Rectal smooth muscle tissue (tissue), 1 donor: ENCODE data around the gene QSOX2.
"Not testable (repeated sequence)": the region's sequence is repeated elsewhere in the genome, so short reads cannot be mapped to it uniquely, and the experiment has no call there.

Experiments
- H3K27ac ChIP-seq: one replicate; pipeline ENCODE4 v1.7.0; 2013; ENCODE audit warnings: low read depth, low read length, inconsistent platforms
- H3K27me3 ChIP-seq: one replicate; pipeline ENCODE4 v1.7.0; 2013; ENCODE audit warnings: low read length; ENCODE audit not compliant: control insufficient read depth, insufficient read depth
- H3K36me3 ChIP-seq: one replicate; pipeline ENCODE4 v1.7.0; 2013; ENCODE audit warnings: low read length; ENCODE audit not compliant: control insufficient read depth, insufficient read depth
- H3K4me1 ChIP-seq: one replicate; pipeline ENCODE4 v1.7.0; 2013; ENCODE audit warnings: low read length; ENCODE audit not compliant: control insufficient read depth, insufficient read depth
- H3K4me3 ChIP-seq: one replicate; pipeline ENCODE4 v1.7.0; 2013; ENCODE audit warnings: low read length
- H3K9ac ChIP-seq: one replicate; pipeline ENCODE4 v1.7.0; 2013; ENCODE audit warnings: low read length

QSOX2 gene

DNA sequence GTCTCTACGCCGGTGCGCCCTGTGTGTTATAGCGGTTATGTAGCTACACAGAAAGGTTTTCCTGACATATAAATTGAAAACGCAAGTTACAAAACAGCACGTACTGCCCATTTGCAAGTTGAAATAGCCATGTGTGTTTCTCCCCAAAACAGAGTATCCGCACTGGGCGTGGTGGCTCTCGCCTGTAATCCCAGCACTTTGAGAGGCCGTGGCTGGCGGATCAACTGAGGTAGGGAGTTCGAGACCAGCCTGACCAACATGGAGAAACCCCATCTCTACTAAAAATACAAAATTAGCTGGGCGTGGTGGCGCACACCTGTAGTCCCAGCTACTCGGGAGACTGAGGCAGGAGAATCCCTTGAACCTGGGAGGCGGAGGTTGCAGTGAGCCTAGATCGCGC, 21.0 kb upstream of the QSOX2 start:
- H3K27ac ChIP-seq, H3K4me3 ChIP-seq, H3K4me1 ChIP-seq, H3K27me3 ChIP-seq, H3K9ac ChIP-seq, H3K36me3 ChIP-seq: not testable (repeated sequence)

DNA sequence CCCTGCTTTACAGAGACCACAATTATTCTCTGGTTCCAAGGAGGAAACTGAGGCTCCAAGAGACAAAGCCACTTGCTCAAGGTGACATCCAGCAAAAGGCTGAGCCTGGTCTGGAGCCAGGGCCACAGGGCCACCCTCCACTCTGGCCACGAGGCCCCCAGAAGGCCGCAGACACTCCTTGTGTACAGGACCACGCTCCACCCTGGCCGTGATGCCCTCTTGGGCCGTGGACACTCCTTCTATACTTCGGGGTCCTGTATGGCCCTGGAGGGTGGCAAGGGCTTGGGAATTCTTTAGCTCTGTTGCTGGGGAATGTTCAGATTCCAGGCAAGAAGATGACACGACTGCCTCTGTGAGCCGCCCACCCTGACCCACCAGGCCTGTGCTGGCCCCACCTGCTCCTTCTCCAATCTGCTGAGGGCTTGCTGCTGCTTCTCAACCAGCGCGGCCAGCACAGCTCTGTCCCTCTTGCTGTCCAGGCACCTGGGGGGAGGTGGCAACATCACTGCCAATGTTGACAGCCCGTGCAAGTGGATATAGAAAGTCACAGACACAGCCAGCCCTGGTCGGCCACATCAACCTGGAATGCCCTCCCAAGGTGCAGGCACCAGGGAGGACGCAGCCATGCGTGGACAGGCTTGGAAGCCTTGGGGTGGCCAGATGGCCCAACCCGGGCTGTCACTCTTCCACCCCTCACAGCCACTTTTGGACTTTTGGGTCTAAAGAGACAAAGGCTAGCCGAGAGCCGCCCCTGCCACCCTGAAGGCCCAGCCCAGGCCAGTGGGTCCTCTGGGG, 20.1 kb upstream of the QSOX2 start:
- Histone ChIP-seq H3K27me3 (no peaks in the 10 kb centered on the region), H3K4me3 (no peak overlapping the region), H3K4me1 (no peaks in the 10 kb centered on the region), H3K27ac (no peak overlapping the region), H3K36me3 (no peaks in the 10 kb centered on the region), H3K9ac (no peak overlapping the region)

DNA sequence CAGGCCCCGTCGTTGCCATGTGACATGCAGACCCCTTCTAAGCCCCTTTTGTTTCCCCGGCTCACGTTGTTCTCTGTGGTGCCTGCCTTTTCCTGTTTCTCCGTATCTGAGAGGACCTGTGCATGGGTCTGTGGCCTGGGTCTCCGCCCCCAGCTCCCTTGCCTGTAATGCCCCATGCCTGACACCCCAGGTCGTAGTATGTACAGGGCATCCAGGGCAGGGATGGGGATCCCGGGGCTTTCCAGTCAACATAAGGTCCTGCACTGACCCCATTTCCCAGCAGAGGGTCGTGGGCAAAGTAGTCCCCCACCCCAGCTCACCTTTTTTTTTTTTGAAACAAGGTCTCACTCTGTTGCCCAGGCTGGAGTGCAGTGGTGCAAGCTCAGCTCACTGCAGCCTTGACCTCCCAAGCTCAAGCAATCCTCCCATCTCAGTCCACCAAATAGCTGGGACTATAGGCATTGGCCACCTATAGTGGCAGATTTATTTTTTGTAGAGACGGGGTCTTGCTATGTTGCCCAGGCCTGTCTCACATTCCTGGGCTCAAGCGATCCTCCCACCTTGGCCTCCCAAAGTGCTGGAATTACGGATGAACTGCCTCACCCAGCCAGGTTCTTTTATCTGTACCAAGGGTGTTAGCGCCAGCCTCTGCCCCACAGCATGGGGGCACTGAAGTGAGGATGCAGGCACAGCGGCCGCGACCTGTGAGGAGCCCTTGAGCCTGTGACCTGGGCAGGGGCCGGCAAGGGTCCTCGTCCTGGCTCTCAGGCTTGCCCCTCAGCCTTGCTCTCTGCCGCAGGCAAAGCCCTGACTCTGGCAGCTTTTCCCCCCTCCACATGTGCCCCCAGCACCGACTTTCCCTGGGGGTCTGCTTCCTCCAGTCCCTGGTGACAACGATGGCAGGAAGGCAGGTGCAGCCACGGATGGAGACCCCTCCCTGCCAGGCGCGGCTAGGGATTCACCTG, 19.1 kb upstream of the QSOX2 start:
- H3K27ac ChIP-seq, result no peak overlapping the region
- H3K27me3 ChIP-seq, result no peaks in the 10 kb centered on the region
- no peaks in the 10 kb centered on the region for H3K4me1 ChIP-seq

DNA sequence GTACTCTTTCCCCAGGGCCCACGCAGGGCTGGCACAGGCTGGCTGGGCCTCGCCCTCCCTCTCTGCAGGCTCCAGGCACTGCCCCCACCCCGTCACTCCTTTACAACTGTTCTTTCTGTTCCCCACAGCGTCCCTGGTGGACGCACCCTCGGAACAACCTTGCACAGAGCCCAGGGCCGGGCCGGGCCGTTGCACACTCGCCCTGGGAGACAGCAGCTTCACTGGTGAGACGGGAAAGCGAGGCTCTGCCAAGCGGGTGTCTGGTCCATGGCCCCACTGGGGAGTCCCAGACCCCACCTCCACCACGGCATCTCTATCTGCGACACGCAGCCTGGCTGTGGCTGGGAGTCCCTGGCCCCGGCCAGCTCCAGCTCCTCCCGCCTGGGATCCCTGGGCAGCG, 18.4 kb upstream of the QSOX2 start:
- no peaks in the 10 kb centered on the region for H3K27me3 ChIP-seq

More for the DNA sequence above, 19.1 kb upstream of the QSOX2 start:
- Histone ChIP-seq H3K9ac (no peak overlapping the region), H3K36me3 (no peaks in the 10 kb centered on the region), H3K4me3 (no peak overlapping the region)

DNA sequence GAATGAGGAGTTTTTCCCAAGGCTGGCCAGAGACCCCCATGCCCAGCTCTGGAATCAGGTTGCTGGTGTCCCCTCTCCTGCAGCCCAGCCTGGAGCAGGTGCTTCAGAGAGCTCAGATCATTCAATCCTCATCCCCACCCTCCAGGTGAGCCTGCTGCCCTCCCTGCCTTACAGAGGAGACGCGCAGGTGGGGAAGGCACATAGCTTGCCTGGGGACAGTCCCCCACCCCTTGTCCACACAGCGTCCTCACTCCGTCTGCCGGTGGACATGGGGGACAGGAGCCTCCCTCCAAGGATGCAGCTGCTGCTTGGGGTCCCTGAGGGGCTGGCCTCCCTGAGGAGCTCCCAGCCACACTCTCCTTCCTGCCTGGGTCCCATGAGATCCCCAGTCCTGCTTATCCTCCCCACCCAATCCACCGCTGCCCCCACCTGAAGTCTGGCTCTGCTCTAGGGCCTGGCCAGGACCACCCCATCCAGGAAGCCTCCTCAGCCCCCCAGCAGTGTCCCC, 17.1 kb upstream of the QSOX2 start:
- Histone ChIP-seq H3K4me3 (no peak overlapping the region), H3K27ac (no peak overlapping the region), H3K36me3 (no peaks in the 10 kb centered on the region), H3K4me1 (no peaks in the 10 kb centered on the region), H3K9ac (no peak overlapping the region), H3K27me3 (no peaks in the 10 kb centered on the region)

More for the DNA sequence above, 18.4 kb upstream of the QSOX2 start:
- Histone ChIP-seq H3K4me3 (no peak overlapping the region), H3K4me1 (no peaks in the 10 kb centered on the region), H3K27ac (no peak overlapping the region), H3K36me3 (no peaks in the 10 kb centered on the region), H3K9ac (no peak overlapping the region)

DNA sequence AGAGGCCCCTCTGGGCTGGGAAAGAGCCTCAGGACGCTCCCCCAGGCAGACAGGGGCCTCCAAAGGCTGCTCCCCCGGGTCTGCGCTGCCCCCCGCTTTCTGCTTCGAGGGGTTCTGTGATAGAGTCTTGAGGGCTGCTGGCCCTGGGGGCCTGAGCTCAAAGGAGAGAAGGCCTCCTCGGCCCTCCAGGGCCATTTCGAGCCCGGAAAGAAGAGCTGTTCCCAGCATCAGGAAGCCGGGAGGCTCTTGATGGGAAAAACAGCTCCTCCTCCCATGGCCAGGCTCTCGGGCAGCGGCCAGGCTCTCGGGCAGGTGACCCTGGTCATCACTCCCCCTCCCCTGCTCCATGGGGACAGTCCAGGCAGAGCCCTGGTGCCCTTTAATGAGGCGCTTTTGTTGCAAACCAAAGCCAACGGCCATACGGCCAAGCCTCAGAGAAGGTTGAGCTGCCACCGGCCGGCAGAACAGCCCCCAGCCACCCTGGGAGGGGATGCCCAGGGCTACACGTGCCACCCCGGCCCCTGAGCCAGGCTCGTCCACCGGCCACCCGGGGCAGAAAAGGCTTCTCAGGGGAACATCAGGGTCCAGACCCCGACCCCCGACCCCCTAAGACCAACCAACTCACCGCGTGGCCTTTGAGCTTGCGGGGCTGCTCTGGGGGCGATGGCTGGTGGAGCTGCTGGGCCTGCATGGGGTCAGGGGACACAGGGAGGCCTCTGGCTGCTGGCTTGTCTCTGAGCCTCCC, 16.2 kb upstream of the QSOX2 start:
- Histone ChIP-seq H3K9ac (no peak overlapping the region), H3K4me1 (no peaks in the 10 kb centered on the region), H3K27me3 (no peaks in the 10 kb centered on the region), H3K27ac (no peak overlapping the region), H3K36me3 (no peaks in the 10 kb centered on the region), H3K4me3 (no peak overlapping the region)

DNA sequence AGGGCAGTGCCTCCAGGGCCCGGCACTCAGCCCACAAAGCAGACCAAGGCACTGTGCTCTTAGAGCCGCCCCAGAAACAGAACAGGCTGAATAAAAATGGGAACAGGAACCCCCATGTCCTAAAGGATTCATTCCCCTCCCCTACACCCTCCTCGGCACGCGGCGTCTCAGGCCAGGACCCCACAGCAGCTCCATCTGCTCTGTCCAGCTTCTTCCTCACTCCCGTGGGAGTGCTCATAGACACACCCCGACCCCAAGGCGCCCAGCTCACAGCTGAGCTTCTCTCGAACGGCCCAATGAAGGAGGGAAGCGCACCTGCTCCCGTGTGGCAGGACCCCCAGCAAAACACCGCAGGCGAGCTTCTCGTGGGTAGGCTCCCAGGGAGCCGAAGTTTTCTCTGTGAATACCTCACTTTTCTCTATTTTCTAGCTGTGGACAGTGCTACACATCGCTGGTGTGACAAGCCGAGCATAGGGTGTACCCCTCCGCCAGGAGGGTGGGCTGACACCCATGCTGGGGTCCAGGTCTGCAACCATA, 15.4 kb upstream of the QSOX2 start:
- no peak overlapping the region for H3K27ac ChIP-seq
- H3K4me1 ChIP-seq, result no peaks in the 10 kb centered on the region
- H3K4me3 ChIP-seq, result no peak overlapping the region
- H3K9ac ChIP-seq, result no peak overlapping the region
- no peaks in the 10 kb centered on the region for H3K27me3 ChIP-seq
- H3K36me3 ChIP-seq, result no peaks in the 10 kb centered on the region

DNA sequence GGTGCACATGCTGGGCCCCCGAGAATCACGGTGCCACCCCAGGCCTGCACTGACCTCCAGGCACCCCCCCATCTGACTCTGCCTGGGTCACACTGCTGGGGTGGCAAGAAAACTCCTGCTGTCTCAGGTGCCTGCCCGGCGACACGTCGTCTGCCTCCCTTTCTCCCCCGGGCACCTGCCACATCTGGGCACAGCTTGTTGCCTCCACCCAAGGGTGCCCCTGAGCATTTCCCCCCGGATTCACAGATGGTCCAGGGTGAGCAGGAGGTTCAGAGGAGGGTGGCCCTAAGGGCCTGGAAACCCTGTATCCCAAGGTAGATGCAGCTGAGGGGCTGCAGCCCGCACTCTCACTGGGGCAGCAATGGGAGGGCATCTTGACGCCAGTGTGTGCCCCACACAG, 14.9 kb upstream of the QSOX2 start:
- Histone ChIP-seq H3K27me3 (no peaks in the 10 kb centered on the region), H3K4me1 (no peaks in the 10 kb centered on the region), H3K9ac (no peak overlapping the region), H3K36me3 (no peaks in the 10 kb centered on the region), H3K4me3 (no peak overlapping the region), H3K27ac (no peak overlapping the region)

DNA sequence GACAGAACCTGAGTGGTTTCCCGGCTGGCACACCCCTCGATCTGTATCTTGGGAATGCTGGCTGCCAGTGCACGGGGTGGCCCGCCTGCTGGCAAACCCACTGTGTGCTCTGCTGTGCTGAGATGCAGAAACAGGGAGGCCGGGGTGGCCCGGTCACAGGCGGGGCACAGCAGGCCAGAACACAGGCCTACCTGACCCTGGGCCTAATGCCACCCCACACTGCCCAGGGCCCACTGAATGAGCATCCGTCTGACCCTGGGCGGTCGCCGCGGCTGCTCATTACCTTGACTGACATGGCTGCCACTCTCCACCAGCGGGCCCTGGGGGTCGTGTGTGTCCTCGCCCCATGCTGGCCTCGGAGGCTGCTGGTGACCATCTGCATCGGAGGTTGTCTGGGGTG, 14.2 kb upstream of the QSOX2 start:
- Histone ChIP-seq H3K27ac (no peak overlapping the region), H3K4me1 (no peaks in the 10 kb centered on the region), H3K9ac (no peak overlapping the region), H3K36me3 (no peaks in the 10 kb centered on the region), H3K27me3 (no peaks in the 10 kb centered on the region), H3K4me3 (no peak overlapping the region)

DNA sequence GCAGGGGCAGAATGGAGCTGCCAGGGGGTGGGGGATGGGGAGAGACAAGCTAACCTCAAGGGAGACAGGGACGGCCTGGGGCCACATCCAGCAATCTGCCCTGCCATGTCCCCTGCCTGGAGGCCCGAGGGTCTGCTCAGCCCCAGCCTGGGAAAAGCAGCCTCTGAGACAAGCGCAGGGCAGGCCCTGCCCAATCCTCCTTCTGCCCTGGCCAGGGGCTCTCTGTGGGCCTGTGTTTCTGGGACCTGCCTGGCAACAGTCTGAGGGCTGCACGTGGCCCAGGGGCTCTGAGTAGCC, 13.9 kb upstream of the QSOX2 start:
- no peaks in the 10 kb centered on the region for H3K4me1 ChIP-seq
- H3K27me3 ChIP-seq, result no peaks in the 10 kb centered on the region
- no peak overlapping the region for H3K9ac ChIP-seq
- no peak overlapping the region for H3K4me3 ChIP-seq
- no peaks in the 10 kb centered on the region for H3K36me3 ChIP-seq
- H3K27ac ChIP-seq, result no peak overlapping the region

DNA sequence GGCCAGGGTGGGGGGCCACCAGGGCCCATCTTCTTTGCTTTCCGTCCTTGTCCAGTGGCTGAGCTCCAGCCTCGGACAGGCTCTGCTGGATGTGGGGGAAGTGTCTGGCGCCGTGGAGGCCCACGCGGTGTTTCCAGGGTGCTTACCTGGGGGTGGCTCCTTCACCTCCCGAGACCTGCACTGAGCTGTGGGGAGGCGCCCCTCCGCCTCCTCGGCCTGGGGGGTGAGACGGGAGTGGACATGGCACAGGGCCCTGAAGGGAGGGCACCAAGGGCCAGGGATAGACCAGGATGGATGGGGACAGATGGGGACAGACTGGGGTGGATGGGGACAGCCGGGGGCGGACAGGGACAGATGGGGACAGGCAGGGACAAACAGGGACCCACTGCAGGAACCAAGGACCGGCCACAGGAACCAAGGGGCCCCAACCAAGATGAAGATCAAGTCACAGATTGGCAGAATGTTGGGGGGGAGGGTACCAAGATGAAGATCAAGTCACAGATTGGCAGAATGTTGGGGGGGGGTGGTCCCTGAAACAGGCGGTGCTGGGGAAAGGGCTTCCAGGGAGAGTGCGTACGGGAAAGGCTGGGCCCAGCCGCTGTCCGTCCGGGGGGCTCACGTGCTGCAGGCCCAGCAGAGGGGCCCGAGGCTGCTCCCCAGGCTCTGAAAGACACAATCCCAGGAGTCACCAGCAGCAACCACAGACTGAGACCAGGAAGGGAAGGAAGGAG, 13.3 kb upstream of the QSOX2 start:
- Histone ChIP-seq H3K4me3 (no peak overlapping the region), H3K4me1 (no peaks in the 10 kb centered on the region), H3K9ac (no peak overlapping the region), H3K27ac (no peak overlapping the region), H3K36me3 (no peaks in the 10 kb centered on the region), H3K27me3 (no peaks in the 10 kb centered on the region)
